Mesodermal cell (in vitro differentiated cells): ENCODE data around the gene CLCNKA.
"Not testable (repeated sequence)": the region's sequence is repeated elsewhere in the genome, so short reads cannot be mapped to it uniquely, and the experiment has no call there.

ENCODE experiments used
- H3K27ac ChIP-seq: 2 replicates; pipeline ENCODE4 v1.7.0; 2013; ENCODE audit warnings: mild to moderate bottlenecking, low read depth, low read length, moderate library complexity; ENCODE audit not compliant: severe bottlenecking
- H3K36me3 ChIP-seq: 2 replicates; pipeline ENCODE4 v1.7.1; 2013; ENCODE audit warnings: mild to moderate bottlenecking, low read length, moderate library complexity; ENCODE audit not compliant: control insufficient read depth, insufficient read depth
- H3K4me1 ChIP-seq: one replicate; pipeline ENCODE4 v1.7.1; 2013; ENCODE audit warnings: mild to moderate bottlenecking, low read length; ENCODE audit not compliant: insufficient read depth, control insufficient read depth, poor library complexity, severe bottlenecking
- H3K4me3 ChIP-seq: 2 replicates; pipeline ENCODE4 v1.7.0; 2013; ENCODE audit warnings: low read length, control low read depth, mild to moderate bottlenecking; ENCODE audit not compliant: insufficient read depth, poor library complexity, severe bottlenecking; ENCODE audit errors: extremely low read depth
- H3K9me3 ChIP-seq: 2 replicates; pipeline ENCODE4 v1.7.1; 2013; ENCODE audit warnings: mild to moderate bottlenecking, low read length, moderate library complexity; ENCODE audit not compliant: control insufficient read depth
- WGBS, 2 experiments: methylation state at CpG; one replicate each; pipeline ENCODE4 v1.1.5; 2013; ENCODE audit warnings: missing lambda C conversion rate in 2 of 2; ENCODE audit not compliant: insufficient coverage in 2 of 2; 5-methylcytosine and 5-hydroxymethylcytosine counted together

Gene CLCNKA

GRCh38 chr1:16055613-16056520 lies 34.0 kb downstream of the CLCNKA start:
- H3K4me3 ChIP-seq, result no peak overlapping the region
- no peaks in the 10 kb centered on the region for H3K9me3 ChIP-seq
- no peaks in the 10 kb centered on the region for H3K36me3 ChIP-seq
- WGBS, 2 experiments, result 23 to 30% methylated on average over 9 to 11 of the region's 18 CpGs
- no peak overlapping the region for H3K27ac ChIP-seq
- H3K4me1 ChIP-seq, result peaks cover 3% of the 10 kb centered on the region

DNA sequence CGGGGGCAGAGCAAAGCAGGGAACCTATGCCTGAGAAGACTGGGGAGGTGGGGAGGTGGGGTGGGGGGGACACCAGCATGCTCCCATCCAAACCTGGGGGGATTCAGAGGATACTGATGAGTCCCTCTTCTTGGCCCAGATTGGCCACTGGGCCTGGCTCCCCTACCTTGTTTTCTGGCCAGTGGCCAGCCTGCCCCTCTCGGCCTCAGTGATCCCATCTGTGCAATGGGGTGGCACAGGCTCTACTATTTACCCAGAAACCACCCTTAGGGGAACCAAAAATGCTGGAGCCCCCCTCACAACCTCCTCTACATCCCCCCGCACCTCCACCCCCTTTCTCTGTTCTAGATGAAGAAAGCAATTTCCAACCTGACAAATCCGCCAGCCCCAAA lies 34.7 kb downstream of the CLCNKA start:
- H3K4me1 ChIP-seq, H3K4me3 ChIP-seq, H3K9me3 ChIP-seq, H3K36me3 ChIP-seq, H3K27ac ChIP-seq: not testable (repeated sequence)
- 88 to 100% methylated on average over 1 of the region's 4 CpGs for WGBS, 2 experiments

DNA sequence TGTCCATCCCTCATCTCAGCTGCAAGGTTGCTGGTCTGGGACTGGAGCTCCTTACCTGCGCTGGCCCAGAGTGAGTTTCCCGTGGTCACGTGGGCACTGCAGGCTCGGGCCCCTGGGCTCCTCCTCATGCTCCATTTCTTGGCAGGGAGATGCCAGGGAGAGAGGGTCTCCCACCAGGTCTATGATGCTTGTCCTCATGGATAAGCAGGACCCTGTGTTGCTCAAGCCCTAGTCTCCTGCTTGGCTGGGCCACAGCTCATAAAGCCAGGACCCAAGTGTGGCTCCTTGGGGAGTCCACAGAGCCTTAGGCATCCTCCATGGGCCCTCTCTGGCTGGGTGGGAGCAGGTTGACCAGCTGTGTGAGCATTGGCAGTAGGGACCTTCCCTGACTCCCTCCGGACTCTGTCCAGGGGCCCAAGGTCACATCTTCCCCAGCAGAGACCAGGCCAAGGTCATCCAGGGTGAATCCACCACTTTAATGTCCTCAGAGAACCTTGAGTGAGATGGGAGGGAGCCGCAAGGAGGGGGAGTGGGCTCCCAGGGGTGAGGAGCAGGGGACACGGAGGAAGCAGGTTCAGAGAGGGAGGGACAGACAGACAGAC lies 35.6 kb downstream of the CLCNKA start:
- H3K4me3 ChIP-seq, H3K36me3 ChIP-seq, H3K27ac ChIP-seq, H3K9me3 ChIP-seq, H3K4me1 ChIP-seq: not testable (repeated sequence)
- WGBS, 2 experiments, result 75% methylated on average over 1 of the region's 7 CpGs; no CpG with 5 or more reads in 1 of the 2 experiments

DNA sequence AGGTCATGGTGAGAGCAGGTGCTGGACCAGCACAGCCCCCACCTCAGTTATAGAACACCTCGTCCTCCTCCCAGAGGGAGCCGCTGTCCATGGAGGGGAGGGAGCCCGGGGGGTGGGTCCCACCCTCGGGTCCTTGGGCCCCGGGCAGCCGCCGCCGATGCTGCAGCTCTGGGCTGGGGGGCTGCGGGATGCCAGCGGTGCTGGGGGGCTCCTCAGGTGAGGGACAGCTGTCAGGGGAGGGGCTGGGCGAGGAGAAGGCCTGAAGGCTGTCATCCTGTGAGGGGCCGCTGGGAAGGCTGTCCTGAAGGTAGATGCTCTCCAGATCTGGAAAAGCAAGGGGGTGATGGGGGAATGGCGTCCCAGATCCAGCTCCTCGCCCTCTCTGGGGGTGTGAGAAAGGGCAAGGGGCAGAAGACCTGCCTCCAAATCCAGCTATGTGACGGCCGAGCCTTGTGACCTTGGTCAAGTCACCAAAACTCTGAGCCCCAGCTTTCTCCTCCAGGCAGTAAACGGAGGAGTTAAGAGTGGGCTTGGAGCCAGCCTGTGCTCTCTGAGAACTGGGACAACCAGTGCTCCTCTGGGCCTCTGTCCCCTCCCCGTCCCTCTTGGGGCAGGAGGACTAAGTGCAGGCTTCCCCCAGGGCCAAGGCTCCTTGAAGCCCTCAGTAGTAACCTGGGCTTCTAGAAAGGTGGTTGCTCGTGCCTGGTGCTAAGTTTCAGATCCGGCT lies 36.7 kb downstream of the CLCNKA start:
- no CpG with 5 or more reads among the region's 20 CpGs for WGBS, 2 experiments
- H3K9me3 ChIP-seq, H3K4me3 ChIP-seq, H3K4me1 ChIP-seq, H3K27ac ChIP-seq, H3K36me3 ChIP-seq: not testable (repeated sequence)

DNA sequence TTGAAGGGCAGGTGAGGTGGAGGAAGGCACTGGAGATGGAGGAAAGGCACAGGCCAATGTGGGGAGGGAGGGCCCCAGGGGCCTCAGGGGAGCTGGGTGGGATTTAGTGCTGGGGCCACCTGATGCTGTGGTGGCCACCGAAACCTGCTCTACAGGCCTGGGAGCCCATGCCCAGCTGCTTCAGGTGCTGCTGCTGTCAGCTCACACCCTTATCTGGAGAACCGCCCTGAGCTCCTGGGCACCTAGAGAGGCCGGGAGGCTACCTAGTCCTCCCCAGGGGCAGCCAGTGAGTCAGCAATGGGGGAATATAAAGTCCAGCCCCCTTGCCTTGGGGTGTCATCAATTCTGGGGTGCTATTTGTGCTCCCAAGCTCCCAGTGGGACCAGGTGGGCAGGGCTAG lies 39.4 kb downstream of the CLCNKA start:
- Histone ChIP-seq H3K4me1 (peaks cover 3% of the 10 kb centered on the region), H3K9me3 (no peaks in the 10 kb centered on the region), H3K4me3 (no peak overlapping the region), H3K27ac (no peak overlapping the region), H3K36me3 (no peaks in the 10 kb centered on the region)
- 79 to 100% methylated on average over 3 of the region's 3 CpGs for WGBS, 2 experiments

DNA sequence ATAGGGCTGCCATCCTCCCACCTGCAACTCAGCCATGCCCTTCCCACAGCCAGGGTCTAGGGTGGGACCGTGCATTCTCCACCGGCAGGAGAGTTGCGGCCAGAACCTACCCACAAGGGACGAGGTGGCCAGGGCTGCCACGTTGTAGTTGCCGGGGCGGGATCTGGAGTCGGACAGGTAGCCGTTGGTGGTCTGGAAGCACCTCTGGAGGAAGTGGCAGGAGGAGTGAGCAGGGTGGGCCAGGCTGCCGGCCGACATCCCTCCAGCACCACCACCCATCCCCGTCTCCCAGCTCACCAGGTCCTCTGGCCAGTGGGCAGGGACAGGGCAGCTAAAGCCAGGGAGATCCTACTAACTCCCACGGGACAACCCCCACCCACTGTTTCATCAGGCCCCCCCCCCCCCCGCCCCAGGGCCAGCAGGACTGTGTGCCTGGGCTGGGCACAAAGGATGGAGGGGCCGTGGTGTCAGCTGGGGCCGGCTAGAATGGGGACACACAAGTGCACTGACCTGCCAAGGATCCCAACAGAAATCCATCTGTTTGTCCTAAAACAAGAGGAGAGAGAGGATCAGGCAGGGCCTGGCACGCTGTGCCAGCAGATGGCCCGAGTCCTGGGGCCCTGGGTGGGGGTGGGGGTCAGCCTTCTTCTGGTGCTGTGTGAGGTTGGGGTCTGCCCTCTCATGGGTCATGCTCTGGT lies 40.3 kb downstream of the CLCNKA start:
- H3K27ac ChIP-seq, H3K9me3 ChIP-seq, H3K4me3 ChIP-seq, H3K36me3 ChIP-seq, H3K4me1 ChIP-seq: not testable (repeated sequence)
- 80% methylated on average over 1 to 7 of the region's 18 CpGs for WGBS, 2 experiments

GRCh38 chr1:16062687-16063075 lies 40.8 kb downstream of the CLCNKA start:
- not testable (repeated sequence) for H3K4me3 ChIP-seq, H3K4me1 ChIP-seq, H3K9me3 ChIP-seq, H3K27ac ChIP-seq, H3K36me3 ChIP-seq
- 82 to 100% methylated on average over 2 to 5 of the region's 9 CpGs for WGBS, 2 experiments

- no peaks in the 10 kb centered on the region for H3K9me3 ChIP-seq
- no peak overlapping the region for H3K4me3 ChIP-seq
- no peaks in the 10 kb centered on the region for H3K36me3 ChIP-seq
- H3K27ac ChIP-seq, result no peak overlapping the region
- 92 to 93% methylated on average over 10 to 11 of the region's 15 CpGs for WGBS, 2 experiments
- peaks cover 8% of the 10 kb centered on the region for H3K4me1 ChIP-seq
Measured at GRCh38 chr1:16063226-16063829, 41.5 kb downstream of the CLCNKA start.

DNA sequence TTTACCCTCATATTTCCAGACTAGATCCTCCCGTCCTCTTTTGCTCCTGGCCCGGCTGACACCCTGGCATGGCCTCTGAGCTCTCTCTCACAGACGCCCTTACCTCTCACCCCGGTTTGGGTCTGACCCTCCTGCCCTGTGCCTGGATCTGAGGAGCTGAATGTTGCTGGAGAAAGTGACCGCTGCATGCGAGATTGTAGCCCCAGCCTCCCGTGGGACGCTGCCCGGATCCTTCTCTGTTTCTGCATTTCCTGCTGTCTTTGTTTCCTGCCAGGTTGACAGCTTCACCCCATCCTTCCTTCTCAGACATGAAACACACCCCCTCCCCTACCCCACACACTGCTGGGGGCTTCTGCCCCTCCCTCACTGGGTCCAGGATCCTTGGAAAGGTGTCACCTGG lies 42.1 kb downstream of the CLCNKA start:
- no peak overlapping the region for H3K27ac ChIP-seq
- H3K4me1 ChIP-seq, result peaks cover 9% of the 10 kb centered on the region
- no peak overlapping the region for H3K4me3 ChIP-seq
- H3K9me3 ChIP-seq, result no peaks in the 10 kb centered on the region
- H3K36me3 ChIP-seq, result no peaks in the 10 kb centered on the region
- WGBS, 2 experiments, result 50 to 53% methylated on average over 6 to 9 of the region's 9 CpGs

- Histone ChIP-seq H3K27ac (no peak overlapping the region), H3K4me1 (peaks cover 9% of the 10 kb centered on the region), H3K9me3 (no peaks in the 10 kb centered on the region), H3K36me3 (no peaks in the 10 kb centered on the region), H3K4me3 (no peak overlapping the region)
- WGBS, 2 experiments, result 79 to 87% methylated on average over 11 to 13 of the region's 13 CpGs
Measured at GRCh38 chr1:16064536-16065268, 42.9 kb downstream of the CLCNKA start.
